HG02763 (cell line): Measurements from ENCODE around the gene BTG4.

Source experiments
- ATAC-seq: cut with Tn5 transposase; IDR thresholded peaks from one replicate; pipeline ENCODE4 v1.9.1; 2021; ENCODE audit warnings: mild to moderate bottlenecking, moderate library complexity; ENCODE audit not compliant: unreplicated experiment

Gene BTG4

DNA sequence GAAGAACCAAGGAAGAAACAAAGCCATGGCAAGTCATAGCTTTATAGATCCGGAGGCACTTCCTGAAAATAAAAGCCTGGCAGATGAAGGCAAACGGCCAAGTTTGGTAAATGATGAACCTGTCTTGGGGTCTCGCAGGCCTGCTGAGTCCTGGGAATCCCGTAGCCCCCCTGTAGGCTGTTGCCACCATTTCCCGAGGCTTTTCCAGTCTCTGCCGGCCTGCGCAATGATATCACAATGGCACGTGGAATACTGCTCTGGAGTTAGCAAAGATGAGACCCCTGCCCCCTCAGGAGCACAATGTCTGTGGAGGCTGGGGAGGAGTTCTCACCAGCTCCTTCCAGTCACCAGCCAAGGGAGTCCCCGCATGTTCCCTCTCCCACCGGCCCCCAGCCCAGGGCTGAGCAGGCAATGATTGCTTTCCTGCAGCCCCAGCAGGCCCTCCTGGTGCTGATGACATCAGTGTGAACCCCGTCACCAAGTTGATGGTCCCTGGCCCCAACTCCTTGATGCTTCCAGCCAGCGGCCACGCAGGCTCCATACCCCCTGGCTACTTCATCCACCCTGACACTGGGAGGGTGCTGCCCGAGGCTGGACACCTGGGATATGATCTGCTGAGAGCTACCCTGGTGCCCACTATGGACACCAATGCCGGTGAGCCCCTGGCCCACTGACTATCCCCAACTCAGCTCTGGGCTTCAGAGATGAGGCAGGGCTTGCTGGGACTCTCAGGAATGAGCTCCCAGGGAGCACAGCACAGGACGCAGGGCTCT is 55.9 kb downstream of the BTG4 start:
- no peak for ATAC-seq

GRCh38 chr11:111455291-111456085 is 56.7 kb downstream of the BTG4 start:
- no peak for ATAC-seq

GRCh38 chr11:111454561-111455192 is 57.5 kb downstream of the BTG4 start:
- no peak for ATAC-seq

DNA sequence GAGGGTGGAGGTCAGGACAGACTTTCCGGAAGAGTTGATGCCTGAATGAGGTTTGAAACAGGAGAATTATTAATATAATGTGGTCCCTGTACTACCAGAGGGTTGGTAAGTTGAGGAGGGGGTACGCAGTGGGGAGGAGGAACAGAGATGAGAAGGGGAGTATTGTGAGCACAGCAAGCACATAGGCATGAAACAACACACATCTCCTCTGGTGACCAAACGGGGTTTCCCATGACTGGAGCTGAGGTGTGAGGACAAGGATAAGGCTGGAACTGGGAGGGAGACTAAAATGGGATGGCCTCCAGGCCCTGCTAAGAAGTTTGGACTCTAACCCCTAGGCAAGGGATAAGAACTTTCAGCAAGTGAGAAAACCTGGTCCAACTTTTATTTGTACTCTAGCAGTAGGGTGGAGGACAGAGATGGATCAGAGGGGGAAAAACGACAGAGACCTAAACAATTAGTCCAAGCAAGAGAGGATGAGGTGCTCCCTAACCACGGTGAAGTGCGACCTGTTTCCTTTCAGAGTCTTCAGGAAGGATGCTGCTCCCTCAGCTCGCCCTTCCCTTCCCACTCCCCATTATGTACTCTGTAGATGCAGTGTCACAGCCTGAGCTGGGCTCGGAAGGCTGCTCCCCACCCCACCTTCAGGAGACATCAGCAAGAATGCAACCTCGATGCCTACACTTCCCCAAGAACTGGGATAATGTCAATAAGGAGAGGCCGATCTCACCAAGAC is 59.2 kb downstream of the BTG4 start:
- ATAC-seq, result no peak

GRCh38 chr11:111452146-111452545 is 60.0 kb downstream of the BTG4 start:
- no peak for ATAC-seq

DNA sequence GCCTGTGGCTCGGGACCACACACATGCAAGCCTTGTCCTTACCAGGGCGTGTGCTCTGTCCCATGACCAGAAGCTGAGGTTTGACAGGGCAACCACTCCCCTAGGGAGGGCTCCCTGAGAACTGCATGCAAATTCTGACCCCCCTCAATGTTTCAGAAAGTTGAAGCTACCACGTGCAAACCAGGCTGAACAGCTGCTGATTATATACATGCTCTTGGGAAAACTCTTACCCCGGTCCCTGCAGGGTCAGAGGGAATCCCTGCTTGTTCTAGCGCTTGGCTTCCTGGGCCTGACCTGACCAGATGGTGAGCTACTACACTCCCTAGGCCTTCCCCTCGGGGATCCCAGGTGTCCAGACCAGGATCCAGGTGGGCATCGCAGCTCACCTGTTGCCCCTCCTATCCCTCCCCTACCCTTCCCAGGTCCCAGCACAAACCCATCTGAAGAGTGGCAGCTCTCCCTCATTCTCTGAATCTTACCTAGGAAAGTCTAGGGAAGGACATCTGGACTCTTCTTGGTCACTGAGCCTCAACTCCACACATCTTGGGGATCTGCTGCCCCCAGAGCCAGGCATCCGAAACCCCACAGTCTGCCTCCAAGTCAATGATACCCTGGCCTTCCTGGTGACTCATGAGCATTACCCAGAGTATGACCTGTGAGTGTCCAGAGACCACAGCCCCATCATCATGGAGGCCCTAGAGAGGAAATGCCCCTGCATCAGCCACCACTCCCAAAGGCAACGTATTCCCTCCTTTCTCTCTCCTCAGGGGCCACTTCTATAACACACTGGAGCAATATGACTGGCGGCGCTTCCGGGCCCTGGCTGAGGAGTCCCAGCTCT is 61.5 kb downstream of the BTG4 start:
- peak; percentile 88 for ATAC-seq

DNA sequence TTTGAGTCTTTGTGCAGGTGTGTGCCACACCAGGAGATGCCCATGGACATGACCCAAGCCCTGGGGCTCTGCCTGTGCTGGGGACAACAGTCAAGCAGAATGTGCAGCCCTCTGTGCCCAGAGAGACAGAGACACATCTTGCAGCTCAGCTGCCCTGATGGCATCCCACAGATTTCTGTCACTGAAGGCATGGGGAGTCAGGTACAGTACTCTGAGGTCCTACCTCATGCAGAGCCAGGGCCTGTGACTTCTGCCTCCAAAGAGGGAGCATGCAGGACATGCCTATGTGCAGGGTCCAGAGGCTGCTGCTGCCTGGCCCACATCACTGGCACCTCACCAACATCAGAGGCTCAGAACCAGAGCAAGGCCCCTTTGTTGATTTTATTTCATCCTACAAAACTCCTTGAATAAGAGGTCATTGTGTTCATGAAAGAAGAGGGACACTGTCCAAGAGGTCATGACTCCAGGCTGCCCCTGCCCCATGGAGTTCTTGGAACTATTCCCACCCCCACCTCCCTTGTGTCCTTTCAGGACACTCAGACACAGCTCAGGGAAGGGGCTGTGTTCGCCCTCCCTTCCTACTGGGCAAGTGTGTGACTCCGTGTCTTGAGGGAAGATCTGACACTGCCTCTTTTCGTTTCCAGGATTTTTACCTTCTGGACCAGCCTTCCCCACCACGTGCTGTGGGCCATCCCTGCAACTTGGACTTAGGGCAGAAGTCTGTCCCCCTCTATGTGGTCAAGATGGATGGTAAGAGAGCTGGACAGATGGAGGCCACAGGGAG is 62.3 kb downstream of the BTG4 start:
- no peak for ATAC-seq

- ATAC-seq, result no peak
Observed at GRCh38 chr11:111448831-111449557, 63.2 kb downstream of the BTG4 start.

DNA sequence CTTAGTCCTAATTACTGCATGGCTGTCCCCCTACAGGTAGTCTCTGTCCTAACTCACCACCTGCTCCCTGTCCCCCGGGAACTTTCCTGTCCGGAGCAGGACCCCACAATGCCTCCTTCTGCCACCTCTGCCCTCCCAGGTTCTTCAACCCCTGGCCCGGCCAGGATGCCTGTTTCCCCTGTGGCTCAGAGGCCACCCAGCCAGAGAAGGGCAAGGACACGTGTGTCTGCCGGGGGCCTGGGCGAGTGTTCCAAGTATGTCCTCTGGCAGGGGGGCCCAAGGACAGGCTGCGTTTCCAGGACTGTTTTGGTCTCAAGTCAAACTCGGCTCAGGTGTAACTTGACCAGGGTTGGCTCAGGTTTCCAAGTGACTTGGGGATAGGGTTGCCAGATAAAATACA is 63.8 kb downstream of the BTG4 start:
- ATAC-seq, result no peak

- ATAC-seq, result no peak
Observed at GRCh38 chr11:111447931-111448330, 64.3 kb downstream of the BTG4 start.

- no peak for ATAC-seq
Observed at GRCh38 chr11:111447112-111447471, 65.1 kb downstream of the BTG4 start.

DNA sequence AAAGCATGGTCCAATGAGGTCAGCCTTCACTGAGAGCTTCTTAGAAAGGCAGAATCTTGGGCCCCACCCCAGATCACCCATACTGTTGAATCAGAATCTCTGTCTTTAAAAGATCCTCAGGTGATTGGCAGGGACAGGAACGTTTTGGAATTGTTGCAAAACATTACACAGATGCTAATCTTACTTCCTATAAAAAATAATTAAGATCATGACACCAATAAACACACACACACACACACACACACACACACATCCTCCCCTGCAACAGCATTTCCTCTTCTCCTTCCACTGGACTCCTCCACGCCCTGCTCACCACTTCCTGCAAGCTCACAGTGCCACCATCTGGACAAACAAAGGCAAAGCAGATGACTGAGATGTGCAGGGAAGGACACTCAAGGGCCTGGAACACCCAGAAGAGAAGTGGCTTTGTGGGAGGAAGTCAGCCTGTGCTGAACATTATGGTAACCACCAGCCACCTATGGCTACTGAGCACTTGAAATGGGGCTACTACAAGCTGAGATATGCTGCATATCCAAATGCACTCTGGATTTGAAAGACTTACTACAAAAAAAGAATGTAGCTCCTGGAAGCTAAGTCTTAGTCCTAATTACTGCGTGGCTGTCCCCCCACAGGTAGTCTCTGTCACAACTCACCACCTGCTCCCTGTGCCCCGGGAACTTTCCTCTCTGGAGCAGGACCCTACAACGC is 65.6 kb downstream of the BTG4 start:
- ATAC-seq, result peak; percentile 82

- no peak for ATAC-seq
Observed at GRCh38 chr11:111445586-111445985, 66.6 kb downstream of the BTG4 start.
